IMR-90 (cell line): ENCODE results near the gene GCG. TPM values are rescaled to one million over a fixed set of nuclear protein-coding genes. Genes with fewer than 3 reads are reported as not detected.

Experiments used
- ATAC-seq: fragments of 200-7000 bp; cut with Tn5 transposase; 2 replicates; pipeline ENCODE4 v1.9.1; 2020; ENCODE audit warnings: low read depth, mild to moderate bottlenecking, moderate library complexity
- BruUV-seq: library from RNA; stranded (reverse); fragments of 400-500 nt; replicated peaks from 2 replicates; lab custom pipeline; 2021; lab: Mats Ljungman, UMichigan
- CTCF ChIA-PET: fragments of 300-600 bp; formaldehyde crosslinking; extraction: SDS; loops from one replicate; lab custom pipeline; 2021; ENCODE audit warnings: antibody characterized with exemption; lab: Yijun Ruan, JAX
- POLR2A ChIA-PET: fragments of 300-600 bp; sonication (Branson Sonifier 250); formaldehyde crosslinking; loops from one replicate; lab custom pipeline; 2022; ENCODE audit warnings: antibody characterized with exemption; ENCODE audit not compliant: unreplicated experiment; lab: Charles Lee
- DNase-seq: peaks from one replicate; pipeline ENCODE4 v3.0.0; 2013
- H2AFZ ChIP-seq: replicated peaks from 2 replicates; pipeline ENCODE3; 2013; ENCODE audit warnings: low read length, mild to moderate bottlenecking; ENCODE audit not compliant: poor library complexity
- H2AK5ac ChIP-seq: 2 replicates; pipeline ENCODE4 v1.6.1; 2013; ENCODE audit warnings: low read depth, low read length, inconsistent platforms
- H2AK9ac ChIP-seq: replicated peaks from 2 replicates; pipeline ENCODE3; 2013; ENCODE audit warnings: mild to moderate bottlenecking, low read depth, low read length, moderate library complexity; ENCODE audit not compliant: poor library complexity
- H2BK120ac ChIP-seq: 2 replicates; pipeline ENCODE4 v1.6.1; 2013; ENCODE audit warnings: low read depth, low read length, inconsistent platforms
- H2BK15ac ChIP-seq: 3 replicates; pipeline ENCODE4 v1.6.1; 2013; ENCODE audit warnings: low read depth, low read length, inconsistent platforms
- H2BK20ac ChIP-seq: 2 replicates; pipeline ENCODE4 v1.6.1; 2013; ENCODE audit warnings: low read depth, mild to moderate bottlenecking, inconsistent platforms, low read length, moderate library complexity
- H2BK5ac ChIP-seq: 2 replicates; pipeline ENCODE4 v1.6.1; 2013; ENCODE audit warnings: mild to moderate bottlenecking, low read depth, low read length, inconsistent platforms; ENCODE audit not compliant: poor library complexity, severe bottlenecking
- H3K14ac ChIP-seq: replicated peaks from 2 replicates; pipeline ENCODE4 v1.6.1; 2013; ENCODE audit warnings: low read depth, low read length, inconsistent platforms
- H3K18ac ChIP-seq: 2 replicates; pipeline ENCODE4 v1.6.1; 2013; ENCODE audit warnings: low read depth, low read length, control low read depth
- H3K23ac ChIP-seq: 2 replicates; pipeline ENCODE4 v1.6.1; 2013; ENCODE audit warnings: low read depth, low read length, inconsistent platforms
- H3K27ac ChIP-seq: 2 replicates; pipeline ENCODE4 v1.5.1; 2013; ENCODE audit warnings: mild to moderate bottlenecking, control low read depth, low read length; ENCODE audit not compliant: insufficient read depth
- H3K27me3 ChIP-seq: 2 replicates; pipeline ENCODE4 v1.6.1; 2013; ENCODE audit warnings: low read length; ENCODE audit not compliant: control insufficient read depth, insufficient read depth
- H3K36me3 ChIP-seq: 2 replicates; pipeline ENCODE4 v1.6.1; 2013; ENCODE audit warnings: low read length, mixed read lengths; ENCODE audit not compliant: control insufficient read depth, insufficient read depth
- H3K4ac ChIP-seq: 2 replicates; pipeline ENCODE4 v1.6.1; 2013; ENCODE audit warnings: low read depth, low read length, inconsistent platforms
- H3K4me1 ChIP-seq: 2 replicates; pipeline ENCODE4 v1.6.1; 2013; ENCODE audit warnings: low read length, mixed read lengths; ENCODE audit not compliant: control insufficient read depth, insufficient read depth
- H3K4me2 ChIP-seq: 2 replicates; pipeline ENCODE4 v1.6.1; 2013; ENCODE audit warnings: low read depth, mild to moderate bottlenecking, control low read depth, low read length, moderate library complexity
- H3K4me3 ChIP-seq: 2 replicates; pipeline ENCODE4 v1.5.1; 2013; ENCODE audit warnings: low read depth, mild to moderate bottlenecking, control low read depth, low read length, moderate library complexity; ENCODE audit not compliant: insufficient read depth
- H3K56ac ChIP-seq: 2 replicates; pipeline ENCODE4 v1.6.1; 2013; ENCODE audit warnings: low read length, inconsistent platforms; ENCODE audit not compliant: insufficient read depth; ENCODE audit errors: extremely low read depth
- H3K79me1 ChIP-seq, 2 experiments: 2 replicates each; pipeline ENCODE4 v1.6.1; 2013; ENCODE audit warnings: low read length in 2 of 2, inconsistent platforms in 1 of 2, low read depth in 1 of 2
- H3K9ac ChIP-seq: 2 replicates; pipeline ENCODE4 v1.6.1; 2013; ENCODE audit warnings: low read depth, low read length, control low read depth
- H3K9me1 ChIP-seq: 2 replicates; pipeline ENCODE4 v1.6.1; 2013; ENCODE audit warnings: low read length, inconsistent platforms; ENCODE audit not compliant: insufficient read depth
- H3K9me3 ChIP-seq: 2 replicates; pipeline ENCODE4 v1.6.1; 2013; ENCODE audit warnings: low read length; ENCODE audit not compliant: control insufficient read depth, insufficient read depth
- H4K20me1 ChIP-seq: 2 replicates; pipeline ENCODE4 v1.6.1; 2013; ENCODE audit warnings: low read length, inconsistent platforms; ENCODE audit not compliant: insufficient read depth
- H4K5ac ChIP-seq: 2 replicates; pipeline ENCODE4 v1.6.1; 2013; ENCODE audit warnings: mild to moderate bottlenecking, low read depth, low read length, control low read depth
- H4K8ac ChIP-seq, 2 experiments: 2 replicates each; pipeline ENCODE4 v1.6.1; 2013; ENCODE audit warnings: low read depth in 2 of 2, low read length in 2 of 2, control low read depth in 1 of 2, inconsistent platforms in 1 of 2
- H4K91ac ChIP-seq: 2 replicates; pipeline ENCODE4 v1.6.1; 2013; ENCODE audit warnings: low read depth, low read length, inconsistent platforms; ENCODE audit not compliant: insufficient read depth
- BHLHE40 ChIP-seq: fragments of 150-350 bp; IDR thresholded peaks from 2 replicates; pipeline ENCODE4 v1.6.1; 2016; ENCODE audit warnings: mild to moderate bottlenecking, low read depth, low read length
- CTCF ChIP-seq: conservative IDR thresholded peaks from 2 replicates; pipeline ENCODE4 v1.5.1; 2012; ENCODE audit warnings: mild to moderate bottlenecking, low read depth, low read length, improper control_type of control experiment
- MAZ ChIP-seq: IDR thresholded peaks from 2 replicates; pipeline ENCODE4 v1.6.1; 2012; ENCODE audit warnings: low read depth, mild to moderate bottlenecking, low read length, improper control_type of control experiment, moderate library complexity, borderline replicate concordance
- MXI1 ChIP-seq: IDR thresholded peaks from 2 replicates; pipeline ENCODE4 v1.6.1; 2012; ENCODE audit warnings: low read depth, mild to moderate bottlenecking, low read length, moderate library complexity, borderline replicate concordance
- POLR2A ChIP-seq: IDR thresholded peaks from 2 replicates; pipeline ENCODE4 v1.6.1; 2012; ENCODE audit warnings: mild to moderate bottlenecking, low read depth, low read length
- RAD21 ChIP-seq: IDR thresholded peaks from 2 replicates; pipeline ENCODE4 v1.6.1; 2012; ENCODE audit warnings: low read length, improper control_type of control experiment
- SMC3 ChIP-seq: fragments of 150-350 bp; IDR thresholded peaks from 2 replicates; pipeline ENCODE4 v1.6.1; 2016; ENCODE audit warnings: low read depth, mild to moderate bottlenecking, antibody characterized with exemption, low read length, moderate library complexity
- USF2 ChIP-seq: fragments of 150-350 bp; IDR thresholded peaks from 2 replicates; pipeline ENCODE4 v1.6.1; 2017; ENCODE audit warnings: mild to moderate bottlenecking, antibody characterized with exemption, low read length, low read depth
- WGBS, 2 experiments: methylation state at CpG; one replicate each; pipeline versions ENCODE4 v1.1.5 to v1.1.7; 2013; ENCODE audit warnings: missing lambda C conversion rate in 2 of 2; ENCODE audit not compliant: insufficient read length in 1 of 2; ENCODE audit errors: extremely low coverage in 2 of 2; 5-methylcytosine and 5-hydroxymethylcytosine counted together
- dilution Hi-C: fragments of 300-500 bp; cut with HindIII; formaldehyde crosslinking; loops from one replicate; pipeline ENCODE4 v1.14.3; 2018; ENCODE audit warnings: low sequenced_read_pairs; ENCODE audit not compliant: unreplicated experiment
- in situ Hi-C: fragments of 300-500 bp; cut with MboI; formaldehyde crosslinking; loops from 3 replicates; pipeline ENCODE4 v1.14.3; 2019; ENCODE audit warnings: low sequenced_read_pairs, inconsistent platforms, mixed read lengths
- intact Hi-C: fragments of 100-400 bp; cut with micrococcal nuclease; formaldehyde crosslinking; loops from 2 replicates; pipeline ENCODE4 v1.10.0; 2022
- polyA plus RNA-seq, 3 experiments: library from polyadenylated mRNA; depleted of rRNA; stranded (reverse); fragments of >200 nt; gene quantifications; 2 replicates each; pipeline ENCODE4 v1.2.3, GENCODE V29; 2012; ENCODE audit warnings: low replicate concordance in 1 of 3
- total RNA-seq: library from RNA; depleted of rRNA; stranded (reverse); fragments of >200 nt; gene quantifications from 2 replicates; pipeline ENCODE4 v1.2.3, GENCODE V29; 2012

GCG gene
- total and polyA plus RNA-seq, 2 of the 4 experiments (the other 2 are of a cell fraction), result not detected

GRCh38 chr2:162123806-162124758, 28.0 kb downstream of the GCG start:
- H4K20me1 ChIP-seq, result no peaks in the 10 kb centered on the region
- in situ Hi-C loops, result loop anchor here (10.0 kb wide), 1 partner anchor 119 kb away; no protein-coding TSS in a partner anchor
- TF ChIP-seq USF2 (no peak), RAD21 (peak; percentile 77), BHLHE40 (no peak), MAZ (no peak), MXI1 (no peak), SMC3 (peak; percentile 76), POLR2A (no peak), CTCF (peak; percentile 77)

More at GRCh38 chr2:162123806-162124758, 28.0 kb downstream of the GCG start:
- WGBS, 2 experiments, result no CpG with 5 or more reads among the region's 9 CpGs
- peaks cover 5% of the 10 kb centered on the region; the same call in 1 of the 2 replicates for H3K4me1 ChIP-seq
- ATAC-seq (peak; percentile 63; the same call in 1 of the 2 replicates), DNase-seq (peak; percentile 63)
- no peak overlapping the region; the same call in 1 of the 2 replicates for H4K5ac ChIP-seq
- ChIA-PET CTCF (interaction anchor here (1.0 to 3.6 kb wide), 5 partner anchors 18 to 541 kb away, joined by 3 to 21 read pairs (median 4); no protein-coding TSS in a partner anchor), POLR2A (no interaction called here)
- no peak overlapping the region for H3K23ac ChIP-seq
- no peak overlapping the region for H3K9ac ChIP-seq
- dilution Hi-C loops, result no loop called here
- H2BK120ac ChIP-seq, result no peak overlapping the region
- H2BK20ac ChIP-seq, result no peak overlapping the region
- H3K56ac ChIP-seq, result no peak overlapping the region
- intact Hi-C loops, result loop anchor here (1.0 to 10.0 kb wide), 5 partner anchors 97 to 699 kb away; no protein-coding TSS in a partner anchor
- H3K4me3 ChIP-seq, result no peak overlapping the region
- H3K4me2 ChIP-seq, result no peak overlapping the region
- H3K18ac ChIP-seq, result no peak overlapping the region
- H2AK9ac ChIP-seq, result no peak overlapping the region
- no TSS peak for BruUV-seq
- no peak overlapping the region for H2AFZ ChIP-seq
- H3K36me3 ChIP-seq, result no peaks in the 10 kb centered on the region
- H2AK5ac ChIP-seq, result no peak overlapping the region; the same call in 1 of the 2 replicates
- H2BK5ac ChIP-seq, result no peak overlapping the region
- no peaks in the 10 kb centered on the region for H3K79me1 ChIP-seq
- no peak overlapping the region for H3K27ac ChIP-seq
- H3K14ac ChIP-seq, result no peak overlapping the region
- H2BK15ac ChIP-seq, result no peak overlapping the region
- H4K8ac ChIP-seq, result no peak overlapping the region
- no peaks in the 10 kb centered on the region for H3K9me3 ChIP-seq
- peaks cover 2% of the 10 kb centered on the region; the same call in 1 of the 2 replicates for H3K27me3 ChIP-seq
- no peak overlapping the region for H3K4ac ChIP-seq
- no peak overlapping the region for H4K91ac ChIP-seq
- H3K9me1 ChIP-seq, result peaks cover 2% of the 10 kb centered on the region; the same call in 1 of the 2 replicates
